Fibroblast of lung (primary cell): Measurements from ENCODE around the gene ARL4D.

ENCODE experiments used
- CTCF ChIP-seq, 2 donors: IDR thresholded peaks in 1 of 2; conservative IDR thresholded peaks in 1 of 2; 1 replicate in 1 of 2; 2 replicates in 1 of 2; pipeline ENCODE4 v1.5.1; 2011 to 2012; ENCODE audit warnings: low read length in 2 of 2, control low read depth in 1 of 2, inconsistent platforms in 1 of 2, low read depth in 1 of 2, mild to moderate bottlenecking in 1 of 2
- EZH2 ChIP-seq: IDR thresholded peaks from 2 replicates; pipeline ENCODE4 v1.5.1; 2012; ENCODE audit warnings: low read length, control low read depth, mild to moderate bottlenecking; ENCODE audit errors: missing control alignments

GRCh38 chr17:43363926-43364285 lies 34.9 kb upstream of the ARL4D start:
- no peak for TF ChIP-seq CTCF (conservative IDR thresholded peaks at IDR 0.05 in 1 of 2, IDR thresholded peaks at IDR 0.05 in 1 of 2; ENCODE audit: low read depth in 1 of 2, low read length in 2 of 2)
- no peak for TF ChIP-seq EZH2
